HFFc6 (cell line): ENCODE measurements around the gene TERT. TPM values are rescaled to one million over a fixed set of nuclear protein-coding genes. Genes with fewer than 3 reads are reported as not detected.
A peak's percentile ranks its signal among the peaks of the same experiment; 100 is the strongest.
"Not testable (repeated sequence)": the region's sequence is repeated elsewhere in the genome, so short reads cannot be mapped to it uniquely, and the experiment has no call there.

ENCODE experiments used
- DNase-seq: peaks from one replicate; pipeline ENCODE4 v3.0.0-alpha.2; 2018
- H3K27ac Mint-ChIP-seq: 2 replicates; pipeline ENCODE4 v1.8.0; 2020; ENCODE audit warnings: mild to moderate bottlenecking, mixed read lengths
- H3K27me3 Mint-ChIP-seq: 2 replicates; pipeline ENCODE4 v1.8.0; 2021; ENCODE audit warnings: mild to moderate bottlenecking, moderate library complexity, mixed read lengths; ENCODE audit not compliant: insufficient read depth
- H3K36me3 Mint-ChIP-seq: 2 replicates; pipeline ENCODE4 v1.8.0; 2021; ENCODE audit warnings: low read depth, mixed read lengths
- H3K4me1 Mint-ChIP-seq: 2 replicates; pipeline ENCODE4 v1.8.0; 2020; ENCODE audit warnings: low read depth, mixed read lengths
- H3K4me3 Mint-ChIP-seq: 2 replicates; pipeline ENCODE4 v1.8.0; 2020; ENCODE audit warnings: mild to moderate bottlenecking, moderate library complexity, mixed read lengths
- H3K9me3 Mint-ChIP-seq: 2 replicates; pipeline ENCODE4 v1.8.0; 2020; ENCODE audit warnings: mild to moderate bottlenecking, mixed read lengths
- CTCF ChIP-seq: fragments of 200-600 bp; sonication (generic); IDR thresholded peaks from 2 replicates; pipeline ENCODE4 v1.5.0; 2021; ENCODE audit warnings: antibody characterized with exemption, mild to moderate bottlenecking
- total RNA-seq, 6 experiments: library from RNA; stranded (reverse); fragmentation: NEBNext Ultra II Directional; extraction: Animal tissue kit (Norgen Biotek cat#: 25700); gene quantifications; 2 replicates in 1 of 6; 3 replicates in 5 of 6; pipeline ENCODE4 v1.2.3, GENCODE V29; 2021

Gene TERT
- total RNA-seq, 6 experiments from 2014 or later, result 2,350 to 4,507 (median 3,883) TPM

- H3K4me1 Mint-ChIP-seq, result peaks cover 12% of the 10 kb centered on the region
- peaks cover under 1% of the 10 kb centered on the region; the same call in 1 of the 2 replicates for H3K27me3 Mint-ChIP-seq
- H3K9me3 Mint-ChIP-seq, result peaks cover 13% of the 10 kb centered on the region
- no peak for DNase-seq
- no peak for TF ChIP-seq CTCF
- H3K4me3 Mint-ChIP-seq, result no peak overlapping the region
- no peak overlapping the region for H3K27ac Mint-ChIP-seq
- peaks cover 23% of the 10 kb centered on the region for H3K36me3 Mint-ChIP-seq
These were observed 37.7 kb upstream of the TERT start for GRCh38 chr5:1332461-1333001.

DNA sequence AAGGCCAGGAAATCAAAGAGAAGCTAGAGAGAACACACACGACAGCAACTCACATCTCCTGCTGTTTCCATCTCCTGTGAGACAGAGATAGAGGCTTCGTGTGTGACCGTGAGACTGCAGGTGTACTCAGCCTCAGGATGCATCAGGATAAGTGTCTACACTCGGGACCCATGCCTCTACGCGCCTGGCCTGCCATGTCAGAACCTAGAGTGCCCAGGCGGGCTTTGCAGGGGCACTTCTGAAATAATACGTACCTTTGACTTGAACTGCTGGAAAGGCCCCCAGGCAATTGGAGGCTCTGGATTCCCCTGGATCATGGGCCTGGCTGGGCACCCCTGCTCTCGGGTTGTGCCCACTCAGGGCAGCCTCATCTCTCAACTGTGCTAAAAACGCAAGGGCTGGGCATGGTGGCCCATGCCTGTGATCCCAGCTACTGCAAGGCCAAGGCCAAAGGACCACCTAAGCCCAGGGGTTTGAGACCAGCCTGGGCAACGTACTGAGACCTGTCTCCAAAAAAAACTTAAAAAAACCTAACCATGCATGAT, 37.1 kb upstream of the TERT start:
- DNase-seq, result no peak
- H3K9me3 Mint-ChIP-seq, result peaks cover 19% of the 10 kb centered on the region
- no peak for TF ChIP-seq CTCF
- H3K36me3 Mint-ChIP-seq, result peaks cover 29% of the 10 kb centered on the region
- H3K27me3 Mint-ChIP-seq, result peaks cover 3% of the 10 kb centered on the region; the same call in 1 of the 2 replicates
- H3K4me3 Mint-ChIP-seq, result no peak overlapping the region
- H3K27ac Mint-ChIP-seq, result no peak overlapping the region
- H3K4me1 Mint-ChIP-seq, result peaks cover 18% of the 10 kb centered on the region

DNA sequence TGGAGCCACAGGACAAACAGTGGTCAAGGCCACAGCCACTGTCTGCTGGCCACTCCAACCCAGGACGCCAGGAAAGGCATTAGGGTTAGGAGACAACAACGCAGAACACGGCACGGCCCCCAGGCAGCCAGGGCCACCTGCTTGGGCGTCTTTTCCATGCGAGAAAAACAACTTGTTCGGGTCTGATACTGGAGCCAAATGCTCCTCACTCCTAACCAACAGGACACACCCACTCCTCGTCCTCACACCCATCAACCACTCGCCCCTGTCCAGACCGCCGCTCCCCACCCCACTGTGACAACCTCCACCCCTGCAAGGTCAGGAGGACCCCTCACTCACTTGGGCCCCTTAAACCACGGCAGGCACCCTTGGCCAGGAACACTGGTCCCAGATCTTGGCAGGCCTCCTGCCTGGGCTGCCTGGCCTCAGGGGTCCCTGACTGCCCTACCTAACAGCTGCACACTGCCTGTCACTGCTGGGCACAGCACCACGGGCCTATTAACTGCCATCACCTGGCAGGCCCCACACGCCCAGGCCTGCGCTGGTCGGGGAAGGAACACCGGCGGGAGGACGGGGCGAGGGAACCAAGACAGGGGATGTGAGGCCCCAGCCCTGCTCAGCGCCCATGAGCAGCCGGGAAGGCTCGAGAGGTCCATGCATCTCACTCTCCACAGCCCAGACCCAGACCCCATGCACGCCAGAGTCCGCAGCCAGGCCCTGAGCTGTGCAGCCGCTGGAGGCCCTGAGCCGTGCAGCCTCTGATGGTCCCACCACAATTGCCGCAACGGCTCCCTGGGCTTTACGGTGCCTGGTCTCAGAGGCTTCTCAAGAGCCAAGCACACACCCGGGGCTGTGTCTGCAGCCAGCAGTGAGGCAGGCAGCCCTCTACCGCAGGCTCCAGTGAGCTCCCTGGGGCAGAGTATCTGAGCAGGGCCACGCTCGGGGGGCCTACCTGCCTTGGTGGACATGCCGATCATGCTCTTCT, 36.3 kb upstream of the TERT start:
- H3K4me3 Mint-ChIP-seq, result no peak overlapping the region
- H3K27me3 Mint-ChIP-seq, result peaks cover 3% of the 10 kb centered on the region; the same call in 1 of the 2 replicates
- peaks cover 26% of the 10 kb centered on the region for H3K4me1 Mint-ChIP-seq
- H3K9me3 Mint-ChIP-seq, result peaks cover 27% of the 10 kb centered on the region
- no peak overlapping the region for H3K27ac Mint-ChIP-seq
- DNase-seq, result no peak
- H3K36me3 Mint-ChIP-seq, result peaks cover 37% of the 10 kb centered on the region
- TF ChIP-seq CTCF, result no peak

DNA sequence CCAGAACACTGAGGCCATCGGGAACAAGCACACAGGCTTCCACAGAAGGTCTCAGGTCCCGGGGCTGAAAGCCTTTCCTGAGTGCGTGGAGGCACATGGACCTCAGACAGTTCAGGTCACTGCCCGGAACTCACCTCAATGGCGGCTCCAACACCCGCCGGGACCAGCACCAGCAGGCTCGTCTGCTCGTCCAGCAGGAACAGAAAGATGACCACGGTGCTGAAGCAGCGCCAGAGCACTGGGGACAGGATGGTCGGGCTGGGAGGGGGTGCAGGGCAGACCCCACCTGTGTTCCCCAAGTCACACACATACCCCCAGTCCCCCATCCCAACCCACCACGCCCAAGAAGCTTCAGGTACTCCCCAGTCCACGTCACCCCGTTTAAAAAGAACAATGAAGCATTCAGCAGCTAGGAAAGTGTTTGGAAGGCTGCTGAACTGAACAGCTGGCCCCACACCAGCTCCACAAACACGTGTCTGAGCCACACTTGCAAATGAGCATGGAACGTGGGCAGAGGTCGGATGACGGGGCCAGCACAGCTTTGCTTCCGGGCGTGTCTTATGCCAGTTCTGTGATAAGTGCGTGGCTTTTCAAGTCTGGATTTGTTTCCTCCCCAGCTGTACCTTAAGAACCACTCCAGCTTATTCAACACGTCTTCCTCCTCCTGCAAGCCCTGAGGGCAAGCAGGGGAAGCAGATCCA, 35.4 kb upstream of the TERT start:
- Mint-ChIP-seq H3K4me1 (peaks cover 31% of the 10 kb centered on the region), H3K9me3 (peaks cover 31% of the 10 kb centered on the region), H3K4me3 (no peak overlapping the region), H3K27me3 (peaks cover 3% of the 10 kb centered on the region; the same call in 1 of the 2 replicates), H3K36me3 (peaks cover 42% of the 10 kb centered on the region), H3K27ac (no peak overlapping the region)
- DNase-seq, result no peak
- TF ChIP-seq CTCF, result no peak

DNA sequence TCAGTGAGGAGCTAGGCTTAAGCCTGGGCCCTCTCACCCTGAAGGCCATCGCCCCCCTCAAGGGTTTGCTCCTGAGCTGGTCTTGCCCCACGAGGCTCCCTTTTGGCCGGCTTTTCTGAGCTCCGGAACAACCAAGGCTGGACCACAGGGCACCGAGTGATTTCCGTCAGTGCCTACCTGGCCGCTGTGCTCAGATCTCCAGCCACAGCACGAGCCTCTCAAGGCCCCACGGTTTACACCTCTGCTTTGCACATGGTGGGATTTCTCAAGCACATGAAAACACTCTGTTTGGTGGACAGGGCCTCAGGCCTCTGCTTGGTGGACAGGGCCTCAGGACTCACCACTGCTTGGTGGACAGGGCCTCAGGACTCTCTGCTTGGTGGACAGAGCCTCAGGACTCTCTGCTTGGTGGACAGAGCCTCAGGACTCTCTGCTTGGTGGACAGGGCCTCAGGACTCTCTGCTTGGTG, 34.3 kb upstream of the TERT start:
- DNase-seq, result no peak
- Mint-ChIP-seq H3K9me3 (peaks cover 31% of the 10 kb centered on the region), H3K4me3 (no peak overlapping the region; the same call in 1 of the 2 replicates), H3K27ac (no peak overlapping the region), H3K4me1 (peaks cover 31% of the 10 kb centered on the region), H3K27me3 (peaks cover 3% of the 10 kb centered on the region; the same call in 1 of the 2 replicates), H3K36me3 (peaks cover 42% of the 10 kb centered on the region)
- TF ChIP-seq CTCF, result no peak

- Mint-ChIP-seq H3K36me3 (peaks cover 42% of the 10 kb centered on the region), H3K4me3 (peak overlapping the region; percentile 25), H3K27ac (peak overlapping the region; percentile 7; the same call in 1 of the 2 replicates), H3K9me3 (peaks cover 31% of the 10 kb centered on the region), H3K4me1 (peaks cover 31% of the 10 kb centered on the region)
- H3K27me3 Mint-ChIP-seq, result not testable (repeated sequence)
- DNase-seq, result peak; percentile 21
These were observed 33.6 kb upstream of the TERT start for GRCh38 chr5:1328237-1329110.
